ENCODE data around the gene HNRNPM.

HNRNPM gene

DNA sequence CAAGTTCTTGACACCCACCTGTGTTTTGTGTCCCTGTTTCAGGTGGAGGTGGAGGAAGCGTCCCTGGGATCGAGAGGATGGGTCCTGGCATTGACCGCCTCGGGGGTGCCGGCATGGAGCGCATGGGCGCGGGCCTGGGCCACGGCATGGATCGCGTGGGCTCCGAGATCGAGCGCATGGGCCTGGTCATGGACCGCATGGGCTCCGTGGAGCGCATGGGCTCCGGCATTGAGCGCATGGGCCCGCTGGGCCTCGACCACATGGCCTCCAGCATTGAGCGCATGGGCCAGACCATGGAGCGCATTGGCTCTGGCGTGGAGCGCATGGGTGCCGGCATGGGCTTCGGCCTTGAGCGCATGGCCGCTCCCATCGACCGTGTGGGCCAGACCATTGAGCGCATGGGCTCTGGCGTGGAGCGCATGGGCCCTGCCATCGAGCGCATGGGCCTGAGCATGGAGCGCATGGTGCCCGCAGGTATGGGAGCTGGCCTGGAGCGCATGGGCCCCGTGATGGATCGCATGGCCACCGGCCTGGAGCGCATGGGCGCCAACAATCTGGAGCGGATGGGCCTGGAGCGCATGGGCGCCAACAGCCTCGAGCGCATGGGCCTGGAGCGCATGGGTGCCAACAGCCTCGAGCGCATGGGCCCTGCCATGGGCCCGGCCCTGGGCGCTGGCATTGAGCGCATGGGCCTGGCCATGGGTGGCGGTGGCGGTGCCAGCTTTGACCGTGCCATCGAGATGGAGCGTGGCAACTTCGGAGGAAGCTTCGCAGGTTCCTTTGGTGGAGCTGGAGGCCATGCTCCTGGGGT, 41.0 kb downstream of the HNRNPM start:
- no peak for DNase-seq (ENCODE audit: low read depth)
- TF ChIP-seq, protein P1, sequence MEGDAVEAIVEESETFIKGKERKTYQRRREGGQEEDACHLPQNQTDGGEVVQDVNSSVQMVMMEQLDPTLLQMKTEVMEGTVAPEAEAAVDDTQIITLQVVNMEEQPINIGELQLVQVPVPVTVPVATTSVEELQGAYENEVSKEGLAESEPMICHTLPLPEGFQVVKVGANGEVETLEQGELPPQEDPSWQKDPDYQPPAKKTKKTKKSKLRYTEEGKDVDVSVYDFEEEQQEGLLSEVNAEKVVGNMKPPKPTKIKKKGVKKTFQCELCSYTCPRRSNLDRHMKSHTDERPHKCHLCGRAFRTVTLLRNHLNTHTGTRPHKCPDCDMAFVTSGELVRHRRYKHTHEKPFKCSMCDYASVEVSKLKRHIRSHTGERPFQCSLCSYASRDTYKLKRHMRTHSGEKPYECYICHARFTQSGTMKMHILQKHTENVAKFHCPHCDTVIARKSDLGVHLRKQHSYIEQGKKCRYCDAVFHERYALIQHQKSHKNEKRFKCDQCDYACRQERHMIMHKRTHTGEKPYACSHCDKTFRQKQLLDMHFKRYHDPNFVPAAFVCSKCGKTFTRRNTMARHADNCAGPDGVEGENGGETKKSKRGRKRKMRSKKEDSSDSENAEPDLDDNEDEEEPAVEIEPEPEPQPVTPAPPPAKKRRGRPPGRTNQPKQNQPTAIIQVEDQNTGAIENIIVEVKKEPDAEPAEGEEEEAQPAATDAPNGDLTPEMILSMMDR (IDR thresholded peaks at IDR 0.05; ENCODE audit: low read depth, low read length, missing control alignments): no peak
- H3K4me3 ChIP-seq (ENCODE audit: low read depth, low read length): no peak overlapping the region

DNA sequence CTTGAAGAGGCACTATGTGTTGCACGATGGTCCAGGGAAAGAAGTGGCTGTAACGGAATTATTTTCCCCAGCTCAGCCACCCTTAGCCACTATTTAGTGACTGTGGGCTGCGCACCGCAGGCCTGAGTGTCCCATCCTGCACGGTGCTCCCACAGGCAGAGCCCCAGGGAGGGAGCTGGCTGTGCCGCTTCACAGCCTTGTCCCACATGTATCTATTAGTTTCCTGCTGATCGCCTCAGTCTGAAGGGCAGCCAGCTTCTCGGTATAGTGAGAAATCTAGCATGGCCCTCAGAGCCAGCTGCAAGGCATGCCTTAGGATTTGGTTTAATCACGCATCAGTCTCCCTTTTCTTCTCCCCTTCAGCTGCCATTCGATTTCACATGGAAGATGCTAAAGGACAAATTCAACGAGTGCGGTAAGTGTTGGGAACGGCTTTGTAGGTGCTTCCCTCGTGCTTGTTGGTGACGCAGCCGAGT, 41.9 kb downstream of the HNRNPM start:
- DNase-seq (ENCODE audit: low read depth): no peak
- no peak overlapping the region for H3K4me3 ChIP-seq (ENCODE audit: low read depth, low read length)
- TF ChIP-seq, protein P1 (IDR thresholded peaks at IDR 0.05; ENCODE audit: low read depth, low read length, missing control alignments): no peak

DNA sequence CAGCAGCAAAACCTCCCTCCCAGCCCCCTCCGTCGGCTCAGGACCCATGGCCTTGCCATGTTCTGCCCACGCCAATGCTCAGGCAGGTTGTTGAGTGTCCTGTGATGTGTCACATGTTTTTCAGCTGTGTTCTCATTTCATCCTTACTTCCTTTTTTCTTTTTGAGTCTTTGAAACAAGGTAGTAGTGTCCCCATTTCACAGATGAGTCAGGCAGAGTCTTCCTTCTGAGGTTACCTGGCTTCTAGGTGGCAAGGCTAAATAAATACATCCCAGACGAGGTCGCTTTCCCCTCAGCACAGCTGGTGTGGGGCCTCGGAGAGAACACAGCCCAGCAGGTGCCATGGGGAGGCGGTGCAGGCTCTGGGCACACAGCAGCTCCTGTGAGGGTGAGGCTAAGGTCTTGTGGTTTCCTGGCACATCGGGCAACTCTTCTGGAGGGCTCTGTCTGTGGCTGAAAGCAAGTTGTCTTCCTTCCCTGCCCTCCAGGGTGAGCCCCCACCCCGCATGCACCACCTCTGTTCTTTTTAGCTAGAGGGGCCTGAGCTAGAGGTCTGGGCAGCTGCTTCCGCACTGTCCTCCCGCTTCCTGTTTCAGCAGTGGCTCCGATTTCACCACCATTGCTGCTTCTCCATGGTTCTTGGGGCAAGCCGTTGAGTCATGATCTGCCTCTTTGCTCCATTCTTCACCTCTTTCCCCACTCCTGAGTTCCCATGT, 42.5 kb downstream of the HNRNPM start:
- TF ChIP-seq, protein P1 (IDR thresholded peaks at IDR 0.05; ENCODE audit: low read depth, low read length, missing control alignments): no peak
- no peak for DNase-seq (ENCODE audit: low read depth)
- H3K4me3 ChIP-seq (ENCODE audit: low read depth, low read length): no peak overlapping the region

DNA sequence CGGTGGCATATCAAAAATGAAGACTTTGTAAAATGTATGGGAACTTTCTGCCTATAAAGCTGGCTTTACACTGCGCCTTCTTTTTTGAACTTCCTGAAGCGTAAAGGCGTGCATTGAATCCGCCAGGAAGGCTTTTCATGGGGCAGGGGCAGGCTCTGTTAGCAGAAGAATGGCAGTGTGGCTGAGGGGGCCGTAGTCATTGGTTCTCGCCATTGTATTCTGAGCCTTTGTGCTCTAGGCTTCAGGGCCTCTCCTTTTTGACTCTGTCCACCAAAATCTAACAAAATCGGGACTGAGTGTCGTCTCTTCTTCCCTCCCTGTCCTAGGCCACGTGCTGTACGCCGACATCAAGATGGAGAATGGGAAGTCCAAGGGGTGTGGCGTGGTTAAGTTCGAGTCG, 43.6 kb downstream of the HNRNPM start:
- TF ChIP-seq, protein P1 (IDR thresholded peaks at IDR 0.05; ENCODE audit: low read depth, low read length, missing control alignments): no peak

DNA sequence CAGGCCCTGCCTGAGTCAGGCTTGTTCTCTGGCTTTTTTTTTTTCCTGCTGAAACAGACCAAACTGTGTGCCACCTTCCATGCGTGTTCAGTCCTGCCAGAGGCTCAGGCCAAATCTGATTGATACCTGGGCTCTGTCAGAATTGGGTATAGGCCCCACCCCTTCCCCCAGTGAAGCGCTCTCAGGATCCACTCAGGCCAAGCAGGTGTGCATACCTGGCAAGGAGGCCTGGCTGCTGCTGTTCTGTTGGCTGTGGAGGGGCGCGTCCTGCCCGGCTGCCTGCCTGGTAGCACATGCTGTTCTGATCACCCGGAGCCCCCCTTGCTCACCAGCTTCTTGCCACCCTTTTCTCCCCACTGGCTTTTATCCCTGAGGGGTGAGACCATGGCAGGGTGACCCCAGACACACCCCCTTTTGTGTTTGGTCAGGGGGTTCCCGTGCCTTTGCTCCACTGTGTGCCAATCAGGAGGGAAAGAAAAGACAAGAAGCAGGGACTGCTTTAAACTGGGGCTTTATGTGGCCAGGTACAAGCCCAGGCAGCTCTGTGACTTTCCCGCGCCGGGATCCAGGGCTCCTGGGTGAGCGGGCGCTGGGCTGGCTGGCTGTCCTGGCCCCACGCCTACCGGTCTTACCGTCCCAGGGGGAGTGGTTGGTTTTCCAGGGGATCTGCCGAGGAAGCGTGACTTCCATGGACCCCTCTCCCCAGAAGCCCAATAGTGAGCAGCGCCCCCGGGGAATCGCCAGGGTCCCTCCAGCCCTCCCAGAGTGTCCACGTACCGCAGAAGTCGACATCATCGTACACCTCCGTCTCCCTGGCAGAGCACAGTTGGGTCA, 45.0 kb downstream of the HNRNPM start:
- TF ChIP-seq, protein P1 (IDR thresholded peaks at IDR 0.05; ENCODE audit: low read depth, low read length, missing control alignments): no peak
- no peak for DNase-seq (ENCODE audit: low read depth)

More for the DNA sequence above, 43.6 kb downstream of the HNRNPM start:
- DNase-seq (ENCODE audit: low read depth): no peak
- H3K4me3 ChIP-seq (ENCODE audit: low read depth, low read length): no peak overlapping the region

DNA sequence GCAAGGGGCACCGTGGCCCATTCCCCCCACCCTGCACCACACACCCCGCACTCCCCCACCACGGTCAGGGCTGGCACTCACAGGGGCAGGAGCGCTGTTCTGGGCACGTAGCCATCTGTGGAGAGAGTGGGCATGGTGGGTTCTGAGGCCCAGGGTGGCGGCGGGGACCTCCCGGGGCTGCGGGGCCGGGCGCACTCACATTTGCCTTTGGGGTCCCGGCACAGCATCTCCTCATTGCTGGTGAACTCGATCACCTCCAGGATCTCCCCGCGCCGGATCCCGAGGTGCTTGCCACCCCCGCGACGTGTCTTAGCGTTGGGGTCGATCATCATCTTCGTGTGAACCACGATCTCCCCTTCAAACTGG, 45.6 kb downstream of the HNRNPM start:
- H3K4me3 ChIP-seq (ENCODE audit: low read depth, low read length): no peak overlapping the region
- TF ChIP-seq, protein P1 (IDR thresholded peaks at IDR 0.05; ENCODE audit: low read depth, low read length, missing control alignments): no peak
- no peak for DNase-seq (ENCODE audit: low read depth)

More for the DNA sequence above, 45.0 kb downstream of the HNRNPM start:
- no peak overlapping the region for H3K4me3 ChIP-seq (ENCODE audit: low read depth, low read length)
